Testis (tissue), 2 donors: ENCODE data around the gene HIF3A.

Experiments used
- POLR2A ChIP-seq: fragments of 450-650 bp; IDR thresholded peaks from one replicate; pipeline ENCODE4 v1.6.1; 2017; ENCODE audit warnings: antibody characterized with exemption, mild to moderate bottlenecking, moderate library complexity
- TF ChIP-seq, protein P1 (sequence below), 3 experiments: fragments of 450-650 bp in 2 of 3; fragments of 200-600 bp in 1 of 3; sonication (generic) in 1 of 3; IDR thresholded peaks; one replicate each; pipeline ENCODE4 v1.5.1; 2016 to 2019; ENCODE audit warnings: antibody characterized with exemption in 3 of 3, mild to moderate bottlenecking in 2 of 3, moderate library complexity in 1 of 3

- TF ChIP-seq, protein P1, sequence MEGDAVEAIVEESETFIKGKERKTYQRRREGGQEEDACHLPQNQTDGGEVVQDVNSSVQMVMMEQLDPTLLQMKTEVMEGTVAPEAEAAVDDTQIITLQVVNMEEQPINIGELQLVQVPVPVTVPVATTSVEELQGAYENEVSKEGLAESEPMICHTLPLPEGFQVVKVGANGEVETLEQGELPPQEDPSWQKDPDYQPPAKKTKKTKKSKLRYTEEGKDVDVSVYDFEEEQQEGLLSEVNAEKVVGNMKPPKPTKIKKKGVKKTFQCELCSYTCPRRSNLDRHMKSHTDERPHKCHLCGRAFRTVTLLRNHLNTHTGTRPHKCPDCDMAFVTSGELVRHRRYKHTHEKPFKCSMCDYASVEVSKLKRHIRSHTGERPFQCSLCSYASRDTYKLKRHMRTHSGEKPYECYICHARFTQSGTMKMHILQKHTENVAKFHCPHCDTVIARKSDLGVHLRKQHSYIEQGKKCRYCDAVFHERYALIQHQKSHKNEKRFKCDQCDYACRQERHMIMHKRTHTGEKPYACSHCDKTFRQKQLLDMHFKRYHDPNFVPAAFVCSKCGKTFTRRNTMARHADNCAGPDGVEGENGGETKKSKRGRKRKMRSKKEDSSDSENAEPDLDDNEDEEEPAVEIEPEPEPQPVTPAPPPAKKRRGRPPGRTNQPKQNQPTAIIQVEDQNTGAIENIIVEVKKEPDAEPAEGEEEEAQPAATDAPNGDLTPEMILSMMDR (IDR thresholded peaks at IDR 0.05) = no peak
- no peak for TF ChIP-seq POLR2A
These were observed 5.0 kb upstream of the HIF3A start for GRCh38 chr19:46291829-46292228.
